K562 (cell line): Measurements from ENCODE around the gene NRDE2. TPM values are rescaled to one million over a fixed set of nuclear protein-coding genes. Genes with fewer than 3 reads are reported as not detected.

ENCODE experiments used
- ATAC-seq: fragments of 200-7000 bp; cut with Tn5 transposase; 3 replicates; pipeline ENCODE4 v1.9.1; 2020; ENCODE audit warnings: moderate library complexity
- BruUV-seq: library from RNA; stranded (reverse); fragments of 400-500 nt; replicated peaks from 2 replicates; lab custom pipeline; 2021; lab: Mats Ljungman, UMichigan
- CTCF ChIA-PET: fragments of 300-600 bp; formaldehyde crosslinking; extraction: SDS; loops from one replicate; lab custom pipeline; 2021; ENCODE audit warnings: low intra/inter-chr PET ratio; lab: Yijun Ruan, JAX
- POLR2A ChIA-PET: fragments of 300-600, 350-650 bp; sonication (Branson Sonifier 250); formaldehyde crosslinking; extraction: SDS; loops from one replicate; lab custom pipeline; 2021; ENCODE audit warnings: antibody characterized with exemption, inconsistent platforms; lab: Yijun Ruan, JAX
- DNase-seq, 4 experiments: peaks; one replicate each; pipeline versions ENCODE4 v3.0.0 to v3.0.0-alpha.2; 2011 to 2018; ENCODE audit warnings: low spot score in 3 of 4, mixed read lengths in 3 of 4; ENCODE audit errors: extremely low read depth in 1 of 4
- FAIRE-seq: peaks from 2 replicates; lab custom pipeline; 2011; peaks lifted over from hg19 to GRCh38; lab: Jason Lieb, UNC
- H2AFZ ChIP-seq: 2 replicates; pipeline ENCODE4 v1.6.0; 2011; ENCODE audit warnings: low read depth, low read length, control low read depth, inconsistent platforms
- H3K27ac ChIP-seq: fragments of 200-600 bp; 3 replicates; pipeline ENCODE4 v1.8.0; 2011; ENCODE audit warnings: low read depth, mild to moderate bottlenecking, control low read depth, inconsistent platforms, low read length, moderate library complexity, mixed read lengths; ENCODE audit errors: extremely low read depth
- H3K27me3 ChIP-seq, 2 experiments: fragments of 300-600 bp in 1 of 2; 2 replicates in 1 of 2; 3 replicates in 1 of 2; pipeline versions ENCODE4 v1.6.0 to v1.8.0; 2011; ENCODE audit warnings: inconsistent platforms in 2 of 2, low read length in 2 of 2, mild to moderate bottlenecking in 1 of 2, mixed read lengths in 1 of 2, moderate library complexity in 1 of 2; ENCODE audit not compliant: control insufficient read depth in 2 of 2, insufficient read depth in 2 of 2
- H3K36me3 ChIP-seq: fragments of 300-600 bp; 3 replicates; pipeline ENCODE4 v1.8.0; 2011; ENCODE audit warnings: mild to moderate bottlenecking, low read length, inconsistent platforms; ENCODE audit not compliant: control insufficient read depth, insufficient read depth
- H3K4me1 ChIP-seq, 2 experiments: fragments of 200-600 bp in 1 of 2; replicated peaks in 1 of 2; 2 replicates in 1 of 2; 3 replicates in 1 of 2; pipeline versions ENCODE4 v1.5.1 to v1.8.0; 2011; ENCODE audit warnings: inconsistent platforms in 2 of 2, low read length in 2 of 2, mild to moderate bottlenecking in 1 of 2, mixed read lengths in 1 of 2, moderate library complexity in 1 of 2; ENCODE audit not compliant: control insufficient read depth in 2 of 2, insufficient read depth in 2 of 2
- H3K4me2 ChIP-seq: 2 replicates; pipeline ENCODE4 v1.6.1; 2011; ENCODE audit warnings: low read length, control low read depth, inconsistent platforms, mixed read lengths; ENCODE audit not compliant: insufficient read depth
- H3K4me3 ChIP-seq: fragments of 200-600 bp; sonication (generic), shearing (Covaris generic); 2 replicates; pipeline ENCODE4 v1.5.1; 2016; ENCODE audit warnings: control low read depth, inconsistent platforms
- H3K79me2 ChIP-seq: fragments of 200-600 bp; 3 replicates; pipeline ENCODE4 v1.8.0; 2011; ENCODE audit warnings: low read length, inconsistent platforms; ENCODE audit not compliant: control insufficient read depth, insufficient read depth
- H3K9ac ChIP-seq, 2 experiments: 2 replicates each; pipeline versions ENCODE4 v1.6.0 to v1.6.1; 2011; ENCODE audit warnings: low read depth in 2 of 2, low read length in 2 of 2, control low read depth in 1 of 2, inconsistent platforms in 1 of 2, mild to moderate bottlenecking in 1 of 2, mixed read lengths in 1 of 2; ENCODE audit not compliant: insufficient read depth in 1 of 2
- H3K9me1 ChIP-seq: one replicate; pipeline ENCODE4 v1.6.0; 2011; ENCODE audit warnings: inconsistent platforms, mild to moderate bottlenecking, low read length, moderate library complexity; ENCODE audit not compliant: control insufficient read depth, insufficient read depth
- H3K9me3 ChIP-seq: replicated peaks from 2 replicates; pipeline ENCODE4 v1.5.1; 2011; ENCODE audit warnings: low read depth, low read length, inconsistent platforms; ENCODE audit not compliant: control insufficient read depth, insufficient read depth
- H4K20me1 ChIP-seq: replicated peaks from 2 replicates; pipeline ENCODE4 v1.6.1; 2011; ENCODE audit warnings: low read length, inconsistent platforms, mixed read lengths; ENCODE audit not compliant: control insufficient read depth, insufficient read depth
- EWSR1 ChIP-seq: fragments of 450-650 bp; IDR thresholded peaks from 2 replicates; pipeline ENCODE4 v1.6.1; 2018; ENCODE audit warnings: borderline replicate concordance, mild to moderate bottlenecking, low read depth, moderate library complexity; ENCODE audit not compliant: partially characterized antibody
- HDAC8 ChIP-seq: fragments of 450-650 bp; IDR thresholded peaks from 2 replicates; pipeline ENCODE4 v1.6.1; 2016; ENCODE audit warnings: mild to moderate bottlenecking, missing genetic modification characterization, moderate library complexity, missing compliant biosample characterization
- HSF4 ChIP-seq: fragments of 250-450 bp; sonication (Bioruptor Pico); IDR thresholded peaks from 2 replicates; pipeline ENCODE4 v2.1.2; 2022; ENCODE audit warnings: mild to moderate bottlenecking, moderate library complexity, borderline replicate concordance
- MED1 ChIP-seq: sonication (generic); formaldehyde crosslinking; IDR thresholded peaks from 2 replicates; pipeline ENCODE4 v1.8.1; 2023; ENCODE audit warnings: missing genetic modification reagents, borderline replicate concordance
- RB1 ChIP-seq: fragments of 450-650 bp; IDR thresholded peaks from 2 replicates; pipeline ENCODE4 v1.6.1; 2017; ENCODE audit warnings: low read depth, mild to moderate bottlenecking
- RFX7 ChIP-seq: fragments of 250-450 bp; sonication (Bioruptor Pico); IDR thresholded peaks from 2 replicates; pipeline ENCODE4 v1.5.1; 2021; ENCODE audit warnings: mild to moderate bottlenecking
- SNRNP70 ChIP-seq: fragments of 200-400 bp; formaldehyde crosslinking; optimal IDR thresholded peaks from 2 replicates; pipeline ENCODE3; 2017; ENCODE audit warnings: low read depth, low read length
- ZNF561 ChIP-seq: fragments of 450-650 bp; formaldehyde crosslinking; conservative IDR thresholded peaks from 2 replicates; pipeline ENCODE4 v1.4.0; 2020; ENCODE audit warnings: mild to moderate bottlenecking, moderate library complexity
- ZNF57 ChIP-seq: fragments of 450-650 bp; formaldehyde crosslinking; IDR thresholded peaks from 2 replicates; pipeline ENCODE4 v1.4.0; 2020; ENCODE audit warnings: mild to moderate bottlenecking, moderate library complexity
- WGBS: fragments of 100-300 bp; shearing (Covaris generic); methylation state at CpG from one replicate; pipeline ENCODE4 v1.1.6; 2016; ENCODE audit warnings: low coverage, mixed read lengths; ENCODE audit not compliant: insufficient coverage; ENCODE audit errors: missing lambda C conversion rate; 5-methylcytosine and 5-hydroxymethylcytosine counted together
- in situ Hi-C: fragments of 300-500 bp; cut with MboI; formaldehyde crosslinking; loops from 4 replicates; pipeline ENCODE4 v1.15.0; 2018; ENCODE audit warnings: inconsistent platforms, mixed read lengths
- intact Hi-C: fragments of 100-400 bp; cut with micrococcal nuclease; formaldehyde crosslinking; loops from 2 replicates; pipeline ENCODE4 v1.14.2; 2022
- polyA plus RNA-seq, 8 experiments: library from polyadenylated mRNA; depleted of rRNA in 4 of 8; stranded (reverse) in 5 of 8; unstranded in 3 of 8; fragments of >200 nt; fragmentation: Nextera tagmentation in 2 of 8; fragmentation: Illumina TruSeq in 1 of 8; extraction: Ambion mirVana in 2 of 8; extraction: Trizol in 1 of 8; gene quantifications; 2 replicates each; pipeline versions ENCODE4 v1.2.1 to v1.2.3, GENCODE V29; 2011 to 2014; ENCODE audit warnings: inconsistent platforms in 1 of 8, missing spikeins in 1 of 8
- total RNA-seq, 7 experiments: library from RNA; depleted of rRNA in 6 of 7; stranded (reverse); fragments of >200 nt in 6 of 7; fragmentation: Illumina TruSeq in 2 of 7; extraction: Trizol in 2 of 7; gene quantifications; 2 replicates each; pipeline versions ENCODE4 v1.2.1 to v1.2.3, GENCODE V29; 2011 to 2021; ENCODE audit warnings: low replicate concordance in 1 of 7
- TF ChIP-seq, protein P1 (sequence below): fragments of 450-650 bp; IDR thresholded peaks from 2 replicates; pipeline ENCODE4 v1.6.1; 2016; ENCODE audit warnings: low read depth, mild to moderate bottlenecking, moderate library complexity
- TF ChIP-seq, protein P2 (sequence below), 2 experiments: fragments of 450-650 bp; IDR thresholded peaks; 2 replicates each; pipeline ENCODE4 v1.6.1; 2018; ENCODE audit warnings: mild to moderate bottlenecking in 2 of 2, low read depth in 1 of 2; ENCODE audit not compliant: partially characterized antibody in 2 of 2
- TF ChIP-seq, protein P3 (sequence below): fragments of 450-650 bp; formaldehyde crosslinking; IDR thresholded peaks from 2 replicates; pipeline ENCODE4 v1.4.0; 2020; ENCODE audit warnings: mild to moderate bottlenecking, mixed read lengths
- TF ChIP-seq, protein P4 (sequence below): sonication (generic); formaldehyde crosslinking; IDR thresholded peaks from 2 replicates; pipeline ENCODE4 v1.8.1; 2023; ENCODE audit warnings: mild to moderate bottlenecking, missing genetic modification reagents

NRDE2 gene
- total and polyA plus RNA-seq, 9 of the 15 experiments (the other 6 are each of a cell fraction or from before 2014, with no cell fraction given) = 3.3 to 15.0 (median 8.4) TPM

DNA sequence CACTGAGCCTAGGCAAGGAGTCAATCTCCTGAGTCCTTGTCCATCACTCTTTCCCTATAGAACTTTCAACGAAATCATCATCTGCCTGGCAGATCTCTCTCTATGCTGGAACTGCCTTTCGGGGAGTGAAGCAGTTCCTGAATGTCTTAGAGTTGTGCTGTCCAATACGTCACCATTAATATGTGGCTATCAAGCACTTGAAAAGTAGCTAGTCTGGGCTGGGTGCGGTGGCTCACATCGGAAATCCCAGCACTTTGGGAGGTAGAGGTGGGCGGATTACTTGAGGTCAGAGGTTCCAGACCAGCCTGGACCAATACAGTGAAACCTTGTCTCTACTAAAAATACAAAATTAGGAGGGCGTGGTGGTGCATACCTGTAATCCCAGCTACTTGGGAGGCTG is 35.1 kb downstream of the NRDE2 start:
- no peaks in the 10 kb centered on the region for H3K27me3 ChIP-seq
- CTCF ChIA-PET = no interaction called here
- H4K20me1 ChIP-seq = no peaks in the 10 kb centered on the region
- H3K9ac ChIP-seq = no peak overlapping the region
- no peak overlapping the region for H3K27ac ChIP-seq
- no peak overlapping the region for H3K4me3 ChIP-seq
- POLR2A ChIA-PET = no interaction called here
- WGBS = 96% methylated on average over 7 of the region's 7 CpGs
- DNase-seq = no peak
- ATAC-seq = no peak
- H3K9me1 ChIP-seq = no peaks in the 10 kb centered on the region
- no TSS peak for BruUV-seq
- H2AFZ ChIP-seq = no peak overlapping the region
- H3K79me2 ChIP-seq = no peaks in the 10 kb centered on the region
- intact Hi-C loops = no loop called here
- in situ Hi-C loops = no loop called here
- no peaks in the 10 kb centered on the region for H3K9me3 ChIP-seq
- no peak overlapping the region for H3K4me2 ChIP-seq
- peaks cover 49% of the 10 kb centered on the region; the same call in 2 of the 3 replicates for H3K36me3 ChIP-seq
- H3K4me1 ChIP-seq = no peaks in the 10 kb centered on the region
- FAIRE-seq = no peak
- TF ChIP-seq, protein P1, sequence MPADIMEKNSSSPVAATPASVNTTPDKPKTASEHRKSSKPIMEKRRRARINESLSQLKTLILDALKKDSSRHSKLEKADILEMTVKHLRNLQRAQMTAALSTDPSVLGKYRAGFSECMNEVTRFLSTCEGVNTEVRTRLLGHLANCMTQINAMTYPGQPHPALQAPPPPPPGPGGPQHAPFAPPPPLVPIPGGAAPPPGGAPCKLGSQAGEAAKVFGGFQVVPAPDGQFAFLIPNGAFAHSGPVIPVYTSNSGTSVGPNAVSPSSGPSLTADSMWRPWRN = no peak
- TF ChIP-seq SNRNP70 = no peak
- no peak for TF ChIP-seq ZNF561 (CRISPR knock-in tag)
- no peak for TF ChIP-seq MED1 (CRISPR knock-in tag)
- no peak for TF ChIP-seq RFX7 (CRISPR knock-in tag)
- TF ChIP-seq, protein P2, sequence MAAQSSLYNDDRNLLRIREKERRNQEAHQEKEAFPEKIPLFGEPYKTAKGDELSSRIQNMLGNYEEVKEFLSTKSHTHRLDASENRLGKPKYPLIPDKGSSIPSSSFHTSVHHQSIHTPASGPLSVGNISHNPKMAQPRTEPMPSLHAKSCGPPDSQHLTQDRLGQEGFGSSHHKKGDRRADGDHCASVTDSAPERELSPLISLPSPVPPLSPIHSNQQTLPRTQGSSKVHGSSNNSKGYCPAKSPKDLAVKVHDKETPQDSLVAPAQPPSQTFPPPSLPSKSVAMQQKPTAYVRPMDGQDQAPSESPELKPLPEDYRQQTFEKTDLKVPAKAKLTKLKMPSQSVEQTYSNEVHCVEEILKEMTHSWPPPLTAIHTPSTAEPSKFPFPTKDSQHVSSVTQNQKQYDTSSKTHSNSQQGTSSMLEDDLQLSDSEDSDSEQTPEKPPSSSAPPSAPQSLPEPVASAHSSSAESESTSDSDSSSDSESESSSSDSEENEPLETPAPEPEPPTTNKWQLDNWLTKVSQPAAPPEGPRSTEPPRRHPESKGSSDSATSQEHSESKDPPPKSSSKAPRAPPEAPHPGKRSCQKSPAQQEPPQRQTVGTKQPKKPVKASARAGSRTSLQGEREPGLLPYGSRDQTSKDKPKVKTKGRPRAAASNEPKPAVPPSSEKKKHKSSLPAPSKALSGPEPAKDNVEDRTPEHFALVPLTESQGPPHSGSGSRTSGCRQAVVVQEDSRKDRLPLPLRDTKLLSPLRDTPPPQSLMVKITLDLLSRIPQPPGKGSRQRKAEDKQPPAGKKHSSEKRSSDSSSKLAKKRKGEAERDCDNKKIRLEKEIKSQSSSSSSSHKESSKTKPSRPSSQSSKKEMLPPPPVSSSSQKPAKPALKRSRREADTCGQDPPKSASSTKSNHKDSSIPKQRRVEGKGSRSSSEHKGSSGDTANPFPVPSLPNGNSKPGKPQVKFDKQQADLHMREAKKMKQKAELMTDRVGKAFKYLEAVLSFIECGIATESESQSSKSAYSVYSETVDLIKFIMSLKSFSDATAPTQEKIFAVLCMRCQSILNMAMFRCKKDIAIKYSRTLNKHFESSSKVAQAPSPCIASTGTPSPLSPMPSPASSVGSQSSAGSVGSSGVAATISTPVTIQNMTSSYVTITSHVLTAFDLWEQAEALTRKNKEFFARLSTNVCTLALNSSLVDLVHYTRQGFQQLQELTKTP (IDR thresholded peaks at IDR 0.05; ENCODE audit: low read depth in 1 of 2, partially characterized antibody in 2 of 2) = no peak
- no peak for TF ChIP-seq EWSR1
- TF ChIP-seq, protein P3, sequence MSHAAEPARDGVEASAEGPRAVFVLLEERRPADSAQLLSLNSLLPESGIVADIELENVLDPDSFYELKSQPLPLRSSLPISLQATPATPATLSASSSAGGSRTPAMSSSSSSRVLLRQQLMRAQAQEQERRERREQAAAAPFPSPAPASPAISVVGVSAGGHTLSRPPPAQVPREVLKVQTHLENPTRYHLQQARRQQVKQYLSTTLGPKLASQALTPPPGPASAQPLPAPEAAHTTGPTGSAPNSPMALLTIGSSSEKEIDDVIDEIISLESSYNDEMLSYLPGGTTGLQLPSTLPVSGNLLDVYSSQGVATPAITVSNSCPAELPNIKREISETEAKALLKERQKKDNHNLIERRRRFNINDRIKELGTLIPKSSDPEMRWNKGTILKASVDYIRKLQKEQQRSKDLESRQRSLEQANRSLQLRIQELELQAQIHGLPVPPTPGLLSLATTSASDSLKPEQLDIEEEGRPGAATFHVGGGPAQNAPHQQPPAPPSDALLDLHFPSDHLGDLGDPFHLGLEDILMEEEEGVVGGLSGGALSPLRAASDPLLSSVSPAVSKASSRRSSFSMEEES (CRISPR knock-in tag) = no peak
- TF ChIP-seq ZNF57 = no peak
- TF ChIP-seq, protein P4, sequence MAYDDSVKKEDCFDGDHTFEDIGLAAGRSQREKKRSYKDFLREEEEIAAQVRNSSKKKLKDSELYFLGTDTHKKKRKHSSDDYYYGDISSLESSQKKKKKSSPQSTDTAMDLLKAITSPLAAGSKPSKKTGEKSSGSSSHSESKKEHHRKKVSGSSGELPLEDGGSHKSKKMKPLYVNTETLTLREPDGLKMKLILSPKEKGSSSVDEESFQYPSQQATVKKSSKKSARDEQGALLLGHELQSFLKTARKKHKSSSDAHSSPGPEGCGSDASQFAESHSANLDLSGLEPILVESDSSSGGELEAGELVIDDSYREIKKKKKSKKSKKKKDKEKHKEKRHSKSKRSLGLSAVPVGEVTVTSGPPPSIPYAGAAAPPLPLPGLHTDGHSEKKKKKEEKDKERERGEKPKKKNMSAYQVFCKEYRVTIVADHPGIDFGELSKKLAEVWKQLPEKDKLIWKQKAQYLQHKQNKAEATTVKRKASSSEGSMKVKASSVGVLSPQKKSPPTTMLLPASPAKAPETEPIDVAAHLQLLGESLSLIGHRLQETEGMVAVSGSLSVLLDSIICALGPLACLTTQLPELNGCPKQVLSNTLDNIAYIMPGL (CRISPR knock-in tag) = no peak
- no peak for TF ChIP-seq HSF4 (CRISPR knock-in tag)
- TF ChIP-seq HDAC8 (tag) = no peak
- no peak for TF ChIP-seq RB1
